Breast epithelium (tissue), 3 donors: Measurements from ENCODE around the gene CCDC126.

Experiments used
- CTCF ChIP-seq, 3 donors: fragments of 450-650 bp; IDR thresholded peaks; one replicate each; pipeline ENCODE4 v1.5.1; 2016 to 2017; ENCODE audit warnings: antibody characterized with exemption in 3 of 3, mild to moderate bottlenecking in 3 of 3, moderate library complexity in 3 of 3
- POLR2A ChIP-seq: fragments of 450-650 bp; IDR thresholded peaks from one replicate; pipeline ENCODE4 v1.6.1; 2016; ENCODE audit warnings: antibody characterized with exemption, mild to moderate bottlenecking, moderate library complexity

GRCh38 chr7:23687011-23687410 is 89.8 kb downstream of the CCDC126 start:
- no peak for TF ChIP-seq CTCF (IDR thresholded peaks at IDR 0.05)
- no peak for TF ChIP-seq POLR2A
